Astrocyte of the cerebellum (primary cell): ENCODE results near the gene LMAN2L.

Experiments
- DNase-seq: peaks from one replicate; pipeline ENCODE4 v3.0.0-alpha.2; 2011; ENCODE audit warnings: low read depth
- H3K4me3 ChIP-seq: 2 replicates; pipeline ENCODE4 v1.5.1; 2011; ENCODE audit warnings: mild to moderate bottlenecking, low read depth, low read length, moderate library complexity
- in situ Hi-C: cut with HindIII; loops from 2 replicates; pipeline ENCODE4 v1.10.0; 2017; ENCODE audit warnings: low sequenced_read_pairs
- TF ChIP-seq, protein P1 (sequence below): IDR thresholded peaks from 2 replicates; pipeline ENCODE4 v1.5.1; 2012; ENCODE audit warnings: low read length, low read depth, moderate library complexity, mild to moderate bottlenecking; ENCODE audit errors: missing control alignments

The LMAN2L gene

DNA sequence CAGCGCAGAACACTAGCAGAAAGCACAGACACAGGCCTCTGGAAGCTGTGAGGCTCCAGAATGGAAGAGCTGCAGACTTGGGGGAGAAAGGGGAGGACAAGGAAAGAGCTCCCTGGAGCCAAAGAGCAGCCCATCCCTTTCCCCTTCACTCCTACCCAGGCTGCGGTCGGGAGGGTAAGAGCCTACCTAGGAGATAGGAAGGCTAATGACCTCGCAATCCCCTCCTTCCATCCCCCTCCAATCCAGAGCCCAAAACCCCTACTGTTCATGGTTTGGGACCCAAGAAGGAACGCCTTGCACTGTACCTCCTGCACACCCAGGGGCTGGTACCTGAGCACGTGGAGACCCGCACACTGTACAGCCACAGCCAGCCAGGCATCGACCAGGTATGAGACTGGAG is 39.8 kb downstream of the LMAN2L start:
- DNase-seq = no peak
- in situ Hi-C loops = no loop called here
- H3K4me3 ChIP-seq = no peak overlapping the region
- TF ChIP-seq, protein P1, sequence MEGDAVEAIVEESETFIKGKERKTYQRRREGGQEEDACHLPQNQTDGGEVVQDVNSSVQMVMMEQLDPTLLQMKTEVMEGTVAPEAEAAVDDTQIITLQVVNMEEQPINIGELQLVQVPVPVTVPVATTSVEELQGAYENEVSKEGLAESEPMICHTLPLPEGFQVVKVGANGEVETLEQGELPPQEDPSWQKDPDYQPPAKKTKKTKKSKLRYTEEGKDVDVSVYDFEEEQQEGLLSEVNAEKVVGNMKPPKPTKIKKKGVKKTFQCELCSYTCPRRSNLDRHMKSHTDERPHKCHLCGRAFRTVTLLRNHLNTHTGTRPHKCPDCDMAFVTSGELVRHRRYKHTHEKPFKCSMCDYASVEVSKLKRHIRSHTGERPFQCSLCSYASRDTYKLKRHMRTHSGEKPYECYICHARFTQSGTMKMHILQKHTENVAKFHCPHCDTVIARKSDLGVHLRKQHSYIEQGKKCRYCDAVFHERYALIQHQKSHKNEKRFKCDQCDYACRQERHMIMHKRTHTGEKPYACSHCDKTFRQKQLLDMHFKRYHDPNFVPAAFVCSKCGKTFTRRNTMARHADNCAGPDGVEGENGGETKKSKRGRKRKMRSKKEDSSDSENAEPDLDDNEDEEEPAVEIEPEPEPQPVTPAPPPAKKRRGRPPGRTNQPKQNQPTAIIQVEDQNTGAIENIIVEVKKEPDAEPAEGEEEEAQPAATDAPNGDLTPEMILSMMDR = no peak

DNA sequence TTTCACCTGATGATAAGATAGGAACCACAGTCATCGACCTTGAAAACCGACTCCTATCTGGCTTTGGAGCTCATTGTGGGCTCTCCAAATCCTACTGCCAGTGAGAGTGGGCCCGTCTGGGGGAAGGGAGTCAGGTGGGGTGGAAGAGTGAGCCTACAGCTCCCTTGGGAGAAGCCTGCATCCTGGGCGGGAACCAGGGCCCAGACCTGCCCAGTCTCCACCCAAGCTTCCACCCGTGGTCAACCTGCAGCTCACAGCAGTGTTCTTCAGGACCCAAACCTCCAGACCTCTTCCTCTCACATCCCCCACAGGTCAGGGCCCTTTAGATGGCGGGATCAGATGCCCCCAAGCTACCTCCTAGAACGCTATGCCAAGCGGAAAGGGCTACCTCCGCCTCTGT is 40.2 kb downstream of the LMAN2L start:
- TF ChIP-seq, protein P1 = no peak
- H3K4me3 ChIP-seq = no peak overlapping the region
- DNase-seq = no peak
- in situ Hi-C loops = no loop called here

- in situ Hi-C loops = no loop called here
- no peak for DNase-seq
- TF ChIP-seq, protein P1 = no peak
- no peak overlapping the region for H3K4me3 ChIP-seq
Observed at GRCh38 chr2:96699021-96699420, 40.8 kb downstream of the LMAN2L start.

GRCh38 chr2:96698221-96698861 is 41.5 kb downstream of the LMAN2L start:
- TF ChIP-seq, protein P1 = no peak
- H3K4me3 ChIP-seq = no peak overlapping the region
- no peak for DNase-seq
- in situ Hi-C loops = no loop called here

- H3K4me3 ChIP-seq = no peak overlapping the region
- DNase-seq = no peak
- in situ Hi-C loops = no loop called here
- TF ChIP-seq, protein P1 = no peak
Observed at GRCh38 chr2:96697476-96697875, 42.4 kb downstream of the LMAN2L start.

GRCh38 chr2:96695602-96696001 is 44.3 kb downstream of the LMAN2L start:
- DNase-seq = no peak
- TF ChIP-seq, protein P1 = no peak
- in situ Hi-C loops = no loop called here
- no peak overlapping the region for H3K4me3 ChIP-seq
